SK-N-SH treated with all-trans-retinoic acid at 6 μM for 48 hours (cell line): ENCODE data around the gene ARMC7.
"Not testable (repeated sequence)": the region's sequence is repeated elsewhere in the genome, so short reads cannot be mapped to it uniquely, and the experiment has no call there.

Experiments
- ATAC-seq: fragments of 200-7000 bp; cut with Tn5 transposase; 3 replicates; pipeline ENCODE4 v1.9.1; 2020; ENCODE audit warnings: mild to moderate bottlenecking, moderate library complexity
- ARNTL ChIP-seq: fragments of 450-650 bp; formaldehyde crosslinking; IDR thresholded peaks from 2 replicates; pipeline ENCODE4 v1.5.0; 2020; ENCODE audit warnings: low read depth, mild to moderate bottlenecking, moderate library complexity, borderline replicate concordance
- BACH2 ChIP-seq: fragments of 250-450 bp; sonication (Bioruptor Pico); IDR thresholded peaks from 2 replicates; pipeline ENCODE4 v1.9.0; 2021; ENCODE audit warnings: mild to moderate bottlenecking, borderline replicate concordance
- CSDC2 ChIP-seq: fragments of 250-450 bp; sonication (Bioruptor Pico); IDR thresholded peaks from 2 replicates; pipeline ENCODE4 v1.5.0; 2020; ENCODE audit warnings: mild to moderate bottlenecking, moderate library complexity
- CSRNP3 ChIP-seq: fragments of 250-450 bp; sonication (Bioruptor Pico); IDR thresholded peaks from 2 replicates; pipeline ENCODE4 v1.5.1; 2021; ENCODE audit warnings: mild to moderate bottlenecking, moderate library complexity
- ESRRG ChIP-seq: fragments of 250-450 bp; sonication (Bioruptor Pico); IDR thresholded peaks from 2 replicates; pipeline ENCODE4 v1.6.1; 2021; ENCODE audit warnings: mild to moderate bottlenecking
- GLIS3 ChIP-seq: fragments of 250-450 bp; sonication (Bioruptor Pico); IDR thresholded peaks from 2 replicates; pipeline ENCODE4 v1.5.0; 2020; ENCODE audit warnings: mild to moderate bottlenecking, moderate library complexity
- ISL1 ChIP-seq: fragments of 250-450 bp; sonication (Bioruptor Pico); IDR thresholded peaks from 2 replicates; pipeline ENCODE4 v2.1.2; 2022; ENCODE audit warnings: mild to moderate bottlenecking, moderate library complexity
- OSR1 ChIP-seq: fragments of 250-450 bp; sonication (Bioruptor Pico); IDR thresholded peaks from 2 replicates; pipeline ENCODE4 v1.8.0; 2022; ENCODE audit warnings: moderate library complexity, mild to moderate bottlenecking, inconsistent platforms
- POU6F1 ChIP-seq: fragments of 250-450 bp; sonication (Bioruptor Pico); IDR thresholded peaks from 2 replicates; pipeline ENCODE4 v1.8.0; 2021; ENCODE audit warnings: low read depth, mild to moderate bottlenecking, moderate library complexity, borderline replicate concordance
- PPARA ChIP-seq: fragments of 250-450 bp; sonication (Bioruptor Pico); IDR thresholded peaks from 2 replicates; pipeline ENCODE4 v1.5.0; 2020; ENCODE audit warnings: mild to moderate bottlenecking, borderline replicate concordance
- RARB ChIP-seq: fragments of 250-450 bp; sonication (Bioruptor Pico); IDR thresholded peaks from 2 replicates; pipeline ENCODE4 v1.8.0; 2021; ENCODE audit warnings: mild to moderate bottlenecking, moderate library complexity
- SNAI2 ChIP-seq: fragments of 250-450 bp; sonication (Bioruptor Pico); IDR thresholded peaks from 2 replicates; pipeline ENCODE4 v1.5.0; 2020; ENCODE audit warnings: mild to moderate bottlenecking, moderate library complexity
- ZC3H10 ChIP-seq: fragments of 250-450 bp; sonication (Bioruptor Pico); IDR thresholded peaks from 2 replicates; pipeline ENCODE4 v1.5.1; 2021; ENCODE audit warnings: mild to moderate bottlenecking, moderate library complexity
- ZFP3 ChIP-seq: fragments of 250-450 bp; sonication (Bioruptor Pico); IDR thresholded peaks from 2 replicates; pipeline ENCODE4 v1.5.0; 2020; ENCODE audit warnings: mild to moderate bottlenecking, moderate library complexity
- ZFP30 ChIP-seq: fragments of 450-650 bp; formaldehyde crosslinking; IDR thresholded peaks from 2 replicates; pipeline ENCODE4 v1.5.0; 2022; ENCODE audit warnings: mild to moderate bottlenecking, moderate library complexity
- ZNF565 ChIP-seq: fragments of 450-650 bp; formaldehyde crosslinking; conservative IDR thresholded peaks from 2 replicates; pipeline ENCODE4 v1.5.0; 2020; ENCODE audit warnings: low read depth, mild to moderate bottlenecking, moderate library complexity
- ZNF8 ChIP-seq: fragments of 450-650 bp; formaldehyde crosslinking; IDR thresholded peaks from 2 replicates; pipeline ENCODE4 v1.5.0; 2020; ENCODE audit warnings: mild to moderate bottlenecking, moderate library complexity
- TF ChIP-seq, protein P1 (sequence below): fragments of 250-450 bp; sonication (Bioruptor Pico); IDR thresholded peaks from 2 replicates; pipeline ENCODE4 v1.5.0; 2020; ENCODE audit warnings: mild to moderate bottlenecking, moderate library complexity

ARMC7 gene

DNA sequence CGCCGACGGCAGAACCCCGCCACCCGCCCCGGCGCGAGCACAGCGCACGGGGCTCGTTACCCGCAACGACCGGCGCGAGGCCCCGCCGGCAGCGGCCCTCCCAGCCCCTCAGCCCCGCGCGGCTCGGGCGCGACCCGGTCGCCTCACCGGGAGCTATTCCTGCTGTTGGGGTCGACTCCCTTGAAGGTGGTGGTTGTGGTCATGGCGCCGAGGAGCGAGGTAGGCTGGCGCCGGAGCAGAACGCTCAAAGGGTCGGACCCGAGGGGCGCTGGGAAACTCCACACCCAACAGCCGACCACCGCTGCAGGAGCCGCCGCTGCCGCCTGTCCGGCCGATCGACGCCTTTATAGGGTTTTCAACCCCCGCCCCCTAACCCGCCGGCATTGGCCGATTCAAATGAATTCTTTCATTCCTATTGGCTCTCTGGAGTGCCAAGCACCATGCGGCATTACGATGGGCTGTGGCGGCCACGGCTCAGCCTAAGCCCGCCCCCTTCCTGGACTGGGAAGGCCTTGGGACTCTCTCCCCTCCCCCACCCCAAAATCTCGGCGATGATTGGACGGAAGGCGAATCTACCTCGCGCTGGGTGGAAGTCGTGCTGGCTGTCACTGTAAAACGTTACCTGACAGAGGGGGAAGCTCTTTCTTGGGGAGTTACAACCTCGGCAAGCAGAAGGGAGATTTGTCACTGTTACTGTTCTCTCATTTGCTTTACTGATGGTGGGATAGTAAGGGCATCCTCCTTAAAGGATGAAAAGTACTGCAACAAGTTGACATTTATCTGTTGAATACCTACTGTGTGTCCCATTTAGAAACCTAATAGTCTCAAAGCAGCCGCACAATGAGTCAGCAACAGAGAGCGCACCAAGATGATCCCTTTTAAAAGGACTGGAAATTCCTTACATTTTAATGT, 44.7 kb downstream of the ARMC7 start, which contains the start of gene JPT1 (continued):
- TF ChIP-seq OSR1 (CRISPR knock-in tag): no peak
- TF ChIP-seq, all 23 proteins: peak for 8

DNA sequence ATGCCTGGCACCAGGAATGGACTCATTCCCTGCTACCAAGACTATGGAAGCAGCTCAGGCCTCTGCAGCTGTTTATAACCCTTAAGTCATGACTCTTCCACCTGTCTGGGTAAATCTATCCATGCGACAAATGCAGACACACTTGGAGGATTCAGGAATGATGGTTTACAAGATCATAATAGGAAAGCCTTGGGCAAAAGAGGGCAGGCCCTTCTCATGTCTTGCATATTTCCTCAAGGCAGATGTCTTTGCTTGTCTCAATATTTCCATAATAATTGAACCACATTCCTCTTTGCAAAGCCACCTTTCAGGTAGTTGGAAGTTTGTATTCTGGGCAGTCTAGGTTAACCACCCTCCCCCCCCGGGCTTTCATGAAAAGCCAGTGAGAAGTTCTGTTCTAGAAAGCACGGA, 45.4 kb downstream of the ARMC7 start:
- TF ChIP-seq BACH2 (CRISPR knock-in tag) (no peak), CSRNP3 (CRISPR knock-in tag) (no peak), ZFP3 (CRISPR knock-in tag) (no peak), ZFP30 (CRISPR knock-in tag) (no peak), GLIS3 (CRISPR knock-in tag) (no peak), ISL1 (no peak), CSDC2 (CRISPR knock-in tag) (no peak), RARB (CRISPR knock-in tag) (no peak), ZNF8 (CRISPR knock-in tag) (no peak), PPARA (CRISPR knock-in tag) (no peak), POU6F1 (CRISPR knock-in tag) (no peak), ARNTL (CRISPR knock-in tag) (no peak), ZNF565 (CRISPR knock-in tag) (no peak), ZC3H10 (CRISPR knock-in tag) (no peak)
- TF ChIP-seq, protein P1, sequence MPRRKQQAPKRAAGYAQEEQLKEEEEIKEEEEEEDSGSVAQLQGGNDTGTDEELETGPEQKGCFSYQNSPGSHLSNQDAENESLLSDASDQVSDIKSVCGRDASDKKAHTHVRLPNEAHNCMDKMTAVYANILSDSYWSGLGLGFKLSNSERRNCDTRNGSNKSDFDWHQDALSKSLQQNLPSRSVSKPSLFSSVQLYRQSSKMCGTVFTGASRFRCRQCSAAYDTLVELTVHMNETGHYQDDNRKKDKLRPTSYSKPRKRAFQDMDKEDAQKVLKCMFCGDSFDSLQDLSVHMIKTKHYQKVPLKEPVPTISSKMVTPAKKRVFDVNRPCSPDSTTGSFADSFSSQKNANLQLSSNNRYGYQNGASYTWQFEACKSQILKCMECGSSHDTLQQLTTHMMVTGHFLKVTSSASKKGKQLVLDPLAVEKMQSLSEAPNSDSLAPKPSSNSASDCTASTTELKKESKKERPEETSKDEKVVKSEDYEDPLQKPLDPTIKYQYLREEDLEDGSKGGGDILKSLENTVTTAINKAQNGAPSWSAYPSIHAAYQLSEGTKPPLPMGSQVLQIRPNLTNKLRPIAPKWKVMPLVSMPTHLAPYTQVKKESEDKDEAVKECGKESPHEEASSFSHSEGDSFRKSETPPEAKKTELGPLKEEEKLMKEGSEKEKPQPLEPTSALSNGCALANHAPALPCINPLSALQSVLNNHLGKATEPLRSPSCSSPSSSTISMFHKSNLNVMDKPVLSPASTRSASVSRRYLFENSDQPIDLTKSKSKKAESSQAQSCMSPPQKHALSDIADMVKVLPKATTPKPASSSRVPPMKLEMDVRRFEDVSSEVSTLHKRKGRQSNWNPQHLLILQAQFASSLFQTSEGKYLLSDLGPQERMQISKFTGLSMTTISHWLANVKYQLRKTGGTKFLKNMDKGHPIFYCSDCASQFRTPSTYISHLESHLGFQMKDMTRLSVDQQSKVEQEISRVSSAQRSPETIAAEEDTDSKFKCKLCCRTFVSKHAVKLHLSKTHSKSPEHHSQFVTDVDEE (CRISPR knock-in tag): no peak
- ATAC-seq: no peak

- not testable (repeated sequence) for ATAC-seq
- TF ChIP-seq ESRRG (CRISPR knock-in tag) (0 out of 2 replicates have a peak, but pooled peaks have one; percentile 43), CSDC2 (CRISPR knock-in tag) (peak; percentile 65; the same call in 1 of the 2 replicates), SNAI2 (CRISPR knock-in tag) (0 out of 2 replicates have a peak, but pooled peaks have one; percentile 25), ZFP3 (CRISPR knock-in tag) (peak; percentile 80), OSR1 (CRISPR knock-in tag) (0 out of 2 replicates have a peak, but pooled peaks have one; percentile 52), ISL1 (peak; percentile 39; the same call in 1 of the 2 replicates)
Observed at GRCh38 chr17:75158480-75158879, 48.7 kb downstream of the ARMC7 start.

GRCh38 chr17:75159196-75160031, 49.6 kb downstream of the ARMC7 start:
- TF ChIP-seq ZFP3 (CRISPR knock-in tag) (0 out of 2 replicates have a peak, but pooled peaks have one; percentile 58), ZFP30 (CRISPR knock-in tag) (no peak)
- TF ChIP-seq, all 23 proteins: peak for 1
- ATAC-seq: peak; percentile 13; the same call in 2 of the 3 replicates

GRCh38 chr17:75160211-75160610, 50.4 kb downstream of the ARMC7 start:
- TF ChIP-seq ISL1 (no peak), POU6F1 (CRISPR knock-in tag) (no peak)
- ATAC-seq: no peak
